AG09309 (cell line): ENCODE results near the gene GSTA1.
A peak's percentile ranks its signal among the peaks of the same experiment; 100 is the strongest.
"Not testable (repeated sequence)": the region's sequence is repeated elsewhere in the genome, so short reads cannot be mapped to it uniquely, and the experiment has no call there.

ENCODE experiments used
- DNase-seq: peaks from one replicate; pipeline ENCODE4 v3.0.0-alpha.2; 2010; ENCODE audit warnings: low read depth
- H3K4me3 ChIP-seq: 2 replicates; pipeline ENCODE4 v1.5.1; 2011; ENCODE audit warnings: mild to moderate bottlenecking, low read depth, low read length, moderate library complexity; ENCODE audit not compliant: control insufficient read depth
- CTCF ChIP-seq: IDR thresholded peaks from 2 replicates; pipeline ENCODE4 v1.5.1; 2011; ENCODE audit warnings: mild to moderate bottlenecking, low read depth, low read length, inconsistent platforms; ENCODE audit not compliant: insufficient read depth, control insufficient read depth; ENCODE audit errors: missing control alignments

Gene GSTA1

DNA sequence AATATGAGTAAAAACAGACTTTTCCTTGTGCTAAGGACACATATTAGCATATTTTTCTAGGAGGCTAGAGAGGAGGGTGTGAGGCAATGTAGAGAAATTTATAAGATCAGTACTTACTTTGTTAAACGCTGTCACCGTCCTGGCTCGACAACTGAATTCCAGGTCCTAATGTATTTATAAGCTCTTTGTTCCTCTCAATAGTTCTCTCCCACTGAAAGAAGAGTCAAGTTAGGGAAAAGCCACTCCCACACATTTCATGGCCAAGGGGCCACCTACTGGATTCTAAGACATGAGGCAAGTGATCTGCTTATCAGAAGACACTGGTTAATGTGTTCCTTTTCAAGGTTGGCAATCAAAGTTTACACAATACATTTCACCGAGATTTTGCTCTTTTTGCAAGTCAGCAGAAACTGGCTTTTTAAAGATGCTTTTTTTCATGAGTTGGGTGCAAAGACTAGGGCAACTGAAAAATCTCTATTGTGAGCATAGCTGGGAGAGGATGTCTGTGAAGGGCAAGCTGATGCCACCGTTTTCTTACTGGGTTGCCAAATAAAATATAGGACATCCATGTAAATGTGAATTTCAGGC lies at the start of gene GSTA1:
Gene GSTA1 (minus strand): TSS at position 149 of the 588 bp plus-strand sequence. CDS start 4,549 bp downstream, outside the sequence.
- H3K4me3 ChIP-seq, DNase-seq: not testable (repeated sequence)

DNA sequence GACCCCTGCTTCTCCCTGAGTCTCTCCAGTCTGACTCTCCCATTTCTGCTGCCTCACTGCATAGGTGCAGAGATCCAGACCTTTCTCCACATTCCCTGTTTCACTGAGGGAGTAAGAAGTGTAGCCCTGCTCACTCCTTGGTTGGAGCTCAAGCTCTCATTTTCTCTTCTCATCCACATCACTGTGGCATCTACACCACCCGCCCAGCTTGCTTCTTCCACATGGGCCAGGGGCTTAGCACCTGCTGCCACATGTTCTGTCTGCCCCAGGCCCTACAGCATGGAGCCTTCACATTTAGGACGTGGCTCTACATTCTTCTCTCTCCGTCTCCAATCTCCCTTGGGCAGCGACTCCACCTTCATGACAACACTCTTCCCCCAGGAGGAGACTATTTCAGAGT lies 45.5 kb upstream of the GSTA1 start:
- TF ChIP-seq CTCF = no peak
- DNase-seq = no peak
- no peak overlapping the region for H3K4me3 ChIP-seq

GRCh38 chr6:52846002-52846401 lies 42.4 kb upstream of the GSTA1 start:
- no peak for DNase-seq
- H3K4me3 ChIP-seq = no peak overlapping the region
- no peak for TF ChIP-seq CTCF

DNA sequence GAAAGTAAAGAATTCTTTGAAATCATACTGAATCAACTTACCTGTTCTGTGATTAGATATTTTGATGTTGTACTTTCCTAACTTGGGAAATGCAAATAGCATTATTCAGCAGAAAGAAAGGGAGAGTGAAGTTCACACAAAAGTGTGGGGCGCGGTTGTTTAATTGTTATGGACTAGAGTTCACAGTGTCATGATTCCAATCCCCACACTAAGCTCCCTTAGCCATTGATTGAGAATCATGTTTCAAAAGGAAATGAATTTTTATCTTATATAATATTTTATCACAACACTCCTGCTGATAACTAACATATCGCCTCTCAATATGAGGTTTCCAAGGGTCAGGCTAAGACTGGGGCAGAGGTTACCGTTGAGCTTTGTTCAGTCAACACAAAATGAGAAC lies 40.0 kb upstream of the GSTA1 start:
- DNase-seq = no peak
- no peak for TF ChIP-seq CTCF
- no peak overlapping the region for H3K4me3 ChIP-seq

GRCh38 chr6:52840763-52841585 lies 37.4 kb upstream of the GSTA1 start, which contains the start of gene GSTA5:
Gene GSTA5, minus strand, starts transcription at chr6:52840813.
- H3K4me3 ChIP-seq = no peak within 1 kb of the TSS
- no peak for TF ChIP-seq CTCF
- no peak for DNase-seq

- H3K4me3 ChIP-seq = no peak overlapping the region
- TF ChIP-seq CTCF = peak; percentile 79
- DNase-seq = no peak
These were observed 35.8 kb upstream of the GSTA1 start for GRCh38 chr6:52839124-52840055.
